Suppressor macrophage treated with lipopolysaccharide for 1 hour (primary cell): ENCODE data around the gene IFNGR2.
A peak's percentile ranks its signal among the peaks of the same experiment; 100 is the strongest.

Experiments used
- DNase-seq, 3 donors: peaks; one replicate each; pipeline ENCODE4 v3.0.0-alpha.2; 2020 to 2022

IFNGR2 gene

GRCh38 chr21:33377221-33377920, 25.8 kb upstream of the IFNGR2 start:
- no peak for DNase-seq

GRCh38 chr21:33378081-33378480, 25.1 kb upstream of the IFNGR2 start:
- no peak for DNase-seq

GRCh38 chr21:33379934-33380333, 23.3 kb upstream of the IFNGR2 start:
- peak; percentile 84 to 94 (median 91) for DNase-seq

GRCh38 chr21:33380483-33380998, 22.7 kb upstream of the IFNGR2 start:
- DNase-seq = peak; percentile 97 to 99 (median 99)

GRCh38 chr21:33381381-33381780, 21.8 kb upstream of the IFNGR2 start:
- peak; percentile 43 to 58 (median 58) for DNase-seq

GRCh38 chr21:33383056-33383888, 19.9 kb upstream of the IFNGR2 start:
- DNase-seq = peak; percentile 97 to 100 (median 99)

- DNase-seq = no peak
Measured at GRCh38 chr21:33384841-33385331, 18.3 kb upstream of the IFNGR2 start.

GRCh38 chr21:33386222-33386784, 16.9 kb upstream of the IFNGR2 start:
- no peak for DNase-seq

- no peak for DNase-seq
Measured at GRCh38 chr21:33387294-33387693, 15.9 kb upstream of the IFNGR2 start.

- DNase-seq = peak; percentile 69 to 90 (median 81)
Measured at GRCh38 chr21:33388188-33388587, 15.0 kb upstream of the IFNGR2 start.

GRCh38 chr21:33390479-33390878, 12.7 kb upstream of the IFNGR2 start:
- DNase-seq = no peak

- peak; percentile 30 to 73 (median 68) for DNase-seq
Measured at GRCh38 chr21:33391656-33392055, 11.6 kb upstream of the IFNGR2 start.

- DNase-seq = no peak
Measured at GRCh38 chr21:33392284-33392985, 10.8 kb upstream of the IFNGR2 start.

GRCh38 chr21:33393348-33393747, 9.9 kb upstream of the IFNGR2 start:
- DNase-seq = no peak

GRCh38 chr21:33394260-33394659, 9.0 kb upstream of the IFNGR2 start:
- DNase-seq = peak; percentile 93 to 98 (median 98)

GRCh38 chr21:33395891-33396331, 7.3 kb upstream of the IFNGR2 start:
- peak in 1 of 3 donors; percentile 39 for DNase-seq

GRCh38 chr21:33396436-33396835, 6.8 kb upstream of the IFNGR2 start:
- DNase-seq = no peak

- peak; percentile 49 to 63 (median 52) for DNase-seq
Measured at GRCh38 chr21:33396951-33397350, 6.3 kb upstream of the IFNGR2 start.

- peak; percentile 58 to 64 (median 60) for DNase-seq
Measured at GRCh38 chr21:33397717-33398116, 5.5 kb upstream of the IFNGR2 start.

GRCh38 chr21:33398361-33398760, 4.9 kb upstream of the IFNGR2 start:
- DNase-seq = no peak

- DNase-seq = peak in 2 of 3 donors; percentile 54 to 61
Measured at GRCh38 chr21:33401630-33401992, 1.6 kb upstream of the IFNGR2 start.
